Measurements from ENCODE around the gene DHX30.
"Not testable (repeated sequence)": the region's sequence is repeated elsewhere in the genome, so short reads cannot be mapped to it uniquely, and the experiment has no call there.

The DHX30 gene

GRCh38 chr3:47802734-47803479 lies at the start of gene DHX30:
TSS of gene DHX30 (plus strand) at chr3:47803138. CDS start at chr3:47810684, 7,546 bp downstream.
- peak; percentile 82 for DNase-seq (ENCODE audit: low read depth)

- DNase-seq (ENCODE audit: low read depth): no peak
Measured at GRCh38 chr3:47758261-47759025, 44.5 kb upstream of the DHX30 start.

GRCh38 chr3:47760207-47760606 lies 42.7 kb upstream of the DHX30 start:
- DNase-seq (ENCODE audit: low read depth): not testable (repeated sequence)

GRCh38 chr3:47761046-47761445 lies 41.9 kb upstream of the DHX30 start:
- DNase-seq (ENCODE audit: low read depth): no peak

GRCh38 chr3:47762233-47762632 lies 40.7 kb upstream of the DHX30 start:
- no peak for DNase-seq (ENCODE audit: low read depth)

- DNase-seq (ENCODE audit: low read depth): no peak
Measured at GRCh38 chr3:47766186-47766585, 36.8 kb upstream of the DHX30 start.

- DNase-seq (ENCODE audit: low read depth): no peak
Measured at GRCh38 chr3:47772047-47772446, 30.9 kb upstream of the DHX30 start.

GRCh38 chr3:47772788-47773187 lies 30.1 kb upstream of the DHX30 start:
- no peak for DNase-seq (ENCODE audit: low read depth)

GRCh38 chr3:47778746-47779145 lies 24.2 kb upstream of the DHX30 start:
- no peak for DNase-seq (ENCODE audit: low read depth)

- peak; percentile 56 for DNase-seq (ENCODE audit: low read depth)
Measured at GRCh38 chr3:47780741-47781684, 21.9 kb upstream of the DHX30 start.

- peak; percentile 96 for DNase-seq (ENCODE audit: low read depth)
Measured at GRCh38 chr3:47781685-47782445, 21.1 kb upstream of the DHX30 start, which contains the start of gene SMARCC1. TSS of gene SMARCC1 (minus strand) at chr3:47781893. CDS start at chr3:47781797, 96 bp downstream.

GRCh38 chr3:47782446-47783308 lies 20.3 kb upstream of the DHX30 start:
- no peak for DNase-seq (ENCODE audit: low read depth)

- no peak for DNase-seq (ENCODE audit: low read depth)
Measured at GRCh38 chr3:47783673-47784072, 19.3 kb upstream of the DHX30 start.

GRCh38 chr3:47791193-47791855 lies 11.6 kb upstream of the DHX30 start:
- DNase-seq (ENCODE audit: low read depth): no peak

GRCh38 chr3:47792699-47793098 lies 10.2 kb upstream of the DHX30 start:
- no peak for DNase-seq (ENCODE audit: low read depth)

GRCh38 chr3:47794544-47794943 lies 8.4 kb upstream of the DHX30 start:
- no peak for DNase-seq (ENCODE audit: low read depth)

GRCh38 chr3:47799733-47800132 lies 3.2 kb upstream of the DHX30 start:
- no peak for DNase-seq (ENCODE audit: low read depth)

- no peak for DNase-seq (ENCODE audit: low read depth)
Measured at GRCh38 chr3:47803480-47804025, 615 bp downstream of the DHX30 start.

- no peak for DNase-seq (ENCODE audit: low read depth)
Measured at GRCh38 chr3:47804577-47804976, 1.6 kb downstream of the DHX30 start.

Data from T-helper 22 cell (primary cell).